ENCODE data around the gene PLA2G4C. TPM values are rescaled to one million over a fixed set of nuclear protein-coding genes. Genes with fewer than 3 reads are reported as not detected.

The PLA2G4C gene
- total RNA-seq, 1 donor from 2014 or later, result 4.1 TPM

DNA sequence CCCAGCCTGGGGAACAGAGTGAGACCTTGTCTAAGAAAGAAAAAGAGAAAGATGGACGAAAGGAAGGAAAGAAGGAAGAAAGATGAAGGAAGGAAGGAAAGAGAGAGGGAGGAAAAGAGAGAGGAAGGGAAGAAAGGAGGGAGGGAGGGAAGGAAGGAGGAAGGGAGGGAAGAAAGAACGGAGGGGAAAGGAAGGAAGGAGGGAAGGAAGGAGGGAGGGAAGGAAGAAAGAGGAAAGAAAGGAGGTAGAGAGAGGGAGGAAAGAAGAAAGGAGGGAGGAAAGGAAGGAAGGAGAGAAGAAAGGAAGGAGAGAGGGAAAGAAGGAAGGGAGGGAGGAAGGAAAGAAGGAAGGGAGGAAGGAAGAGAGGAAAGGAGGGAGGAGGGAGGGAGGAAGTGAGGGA lies 87.6 kb downstream of the PLA2G4C start:
- H3K9ac ChIP-seq (ENCODE audit: low read length), result no peak overlapping the region
- Mint-ChIP-seq H3K27me3 (ENCODE audit: low read depth, unreplicated experiment) (peaks cover 22% of the 10 kb centered on the region), H3K4me3 (ENCODE audit: unreplicated experiment) (no peak overlapping the region), H3K27ac (ENCODE audit: unreplicated experiment) (no peak overlapping the region), H3K9me3 (ENCODE audit: unreplicated experiment) (peaks cover 3% of the 10 kb centered on the region), H3K36me3 (ENCODE audit: low read depth, unreplicated experiment) (no peaks in the 10 kb centered on the region), H3K4me1 (ENCODE audit: low read depth, unreplicated experiment) (no peaks in the 10 kb centered on the region)
- TF ChIP-seq, protein P1, sequence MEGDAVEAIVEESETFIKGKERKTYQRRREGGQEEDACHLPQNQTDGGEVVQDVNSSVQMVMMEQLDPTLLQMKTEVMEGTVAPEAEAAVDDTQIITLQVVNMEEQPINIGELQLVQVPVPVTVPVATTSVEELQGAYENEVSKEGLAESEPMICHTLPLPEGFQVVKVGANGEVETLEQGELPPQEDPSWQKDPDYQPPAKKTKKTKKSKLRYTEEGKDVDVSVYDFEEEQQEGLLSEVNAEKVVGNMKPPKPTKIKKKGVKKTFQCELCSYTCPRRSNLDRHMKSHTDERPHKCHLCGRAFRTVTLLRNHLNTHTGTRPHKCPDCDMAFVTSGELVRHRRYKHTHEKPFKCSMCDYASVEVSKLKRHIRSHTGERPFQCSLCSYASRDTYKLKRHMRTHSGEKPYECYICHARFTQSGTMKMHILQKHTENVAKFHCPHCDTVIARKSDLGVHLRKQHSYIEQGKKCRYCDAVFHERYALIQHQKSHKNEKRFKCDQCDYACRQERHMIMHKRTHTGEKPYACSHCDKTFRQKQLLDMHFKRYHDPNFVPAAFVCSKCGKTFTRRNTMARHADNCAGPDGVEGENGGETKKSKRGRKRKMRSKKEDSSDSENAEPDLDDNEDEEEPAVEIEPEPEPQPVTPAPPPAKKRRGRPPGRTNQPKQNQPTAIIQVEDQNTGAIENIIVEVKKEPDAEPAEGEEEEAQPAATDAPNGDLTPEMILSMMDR (IDR thresholded peaks at IDR 0.05; ENCODE audit: insufficient read depth, low read depth, low read length), result no peak
- no peak for TF ChIP-seq EZH2 (IDR thresholded peaks at IDR 0.05; ENCODE audit: insufficient read depth, low read length)
- H3K79me2 ChIP-seq (ENCODE audit: insufficient read depth, low read length), result no peaks in the 10 kb centered on the region
- FAIRE-seq (no peak), DNase-seq (ENCODE audit: low read depth) (no peak)
- no peaks in the 10 kb centered on the region for H3K9me3 ChIP-seq (ENCODE audit: insufficient read depth, low read depth, low read length)
- no peak overlapping the region for H2AFZ ChIP-seq (ENCODE audit: low read depth, low read length)
- no peak overlapping the region for H3K4me3 ChIP-seq (ENCODE audit: insufficient read depth, low read depth, low read length)
- H3K27ac ChIP-seq (ENCODE audit: low read depth, low read length), result no peak overlapping the region
- H3K27me3 ChIP-seq (ENCODE audit: insufficient read depth, low read length), result no peaks in the 10 kb centered on the region
- H4K20me1 ChIP-seq (ENCODE audit: insufficient read depth, low read length), result no peaks in the 10 kb centered on the region
- no peaks in the 10 kb centered on the region for H3K36me3 ChIP-seq (ENCODE audit: insufficient read depth, low read length)
- no peaks in the 10 kb centered on the region for H3K4me1 ChIP-seq (ENCODE audit: insufficient read depth, low read length)
- no peak overlapping the region for H3K4me2 ChIP-seq (ENCODE audit: low read length)

DNA sequence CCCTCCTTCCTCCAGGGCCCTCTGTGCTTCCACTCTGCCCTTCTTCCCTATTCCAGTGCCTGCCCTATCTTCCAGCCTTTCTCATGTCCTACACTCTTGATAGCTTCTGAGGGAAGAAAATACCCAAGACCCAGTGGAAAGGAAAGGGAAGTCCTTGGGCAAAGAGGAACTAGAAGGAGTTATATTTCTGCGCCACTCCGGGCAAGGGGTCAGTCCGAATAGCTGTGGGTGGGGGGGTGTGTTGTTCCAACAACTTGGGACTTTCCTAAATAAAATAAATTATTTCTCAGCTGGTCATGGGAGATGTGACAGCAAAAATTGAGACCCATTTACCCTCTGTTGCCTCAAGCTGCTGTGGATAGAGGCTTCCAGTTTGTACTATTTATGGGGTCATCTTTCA lies 89.9 kb downstream of the PLA2G4C start:
- no peaks in the 10 kb centered on the region for H3K36me3 ChIP-seq (ENCODE audit: insufficient read depth, low read length)
- no peak for FAIRE-seq
- no peak overlapping the region for H3K27ac ChIP-seq (ENCODE audit: low read depth, low read length)
- H3K79me2 ChIP-seq (ENCODE audit: insufficient read depth, low read length), result no peaks in the 10 kb centered on the region
- no peaks in the 10 kb centered on the region for H3K4me1 Mint-ChIP-seq (ENCODE audit: low read depth, unreplicated experiment)
- no peaks in the 10 kb centered on the region for H4K20me1 ChIP-seq (ENCODE audit: insufficient read depth, low read length)
- H3K4me3 ChIP-seq (ENCODE audit: insufficient read depth, low read depth, low read length), result no peak overlapping the region
- no peak overlapping the region for H3K4me2 ChIP-seq (ENCODE audit: low read length)
- H2AFZ ChIP-seq (ENCODE audit: low read depth, low read length), result no peak overlapping the region
- H3K4me3 Mint-ChIP-seq (ENCODE audit: unreplicated experiment), result no peak overlapping the region
- H3K9me3 ChIP-seq (ENCODE audit: insufficient read depth, low read depth, low read length), result peaks cover 4% of the 10 kb centered on the region
- no peaks in the 10 kb centered on the region for H3K4me1 ChIP-seq (ENCODE audit: insufficient read depth, low read length)
- DNase-seq (ENCODE audit: low read depth), result no peak
- H3K27me3 Mint-ChIP-seq (ENCODE audit: low read depth, unreplicated experiment), result peaks cover 27% of the 10 kb centered on the region
- H3K27me3 ChIP-seq (ENCODE audit: insufficient read depth, low read length), result no peaks in the 10 kb centered on the region
- peaks cover 3% of the 10 kb centered on the region for H3K9me3 Mint-ChIP-seq (ENCODE audit: unreplicated experiment)
- TF ChIP-seq, protein P1 (IDR thresholded peaks at IDR 0.05; ENCODE audit: insufficient read depth, low read depth, low read length), result no peak
- TF ChIP-seq EZH2 (IDR thresholded peaks at IDR 0.05; ENCODE audit: insufficient read depth, low read length), result no peak
- no peaks in the 10 kb centered on the region for H3K36me3 Mint-ChIP-seq (ENCODE audit: low read depth, unreplicated experiment)
- H3K27ac Mint-ChIP-seq (ENCODE audit: unreplicated experiment), result no peak overlapping the region
- no peak overlapping the region for H3K9ac ChIP-seq (ENCODE audit: low read length)

DNA sequence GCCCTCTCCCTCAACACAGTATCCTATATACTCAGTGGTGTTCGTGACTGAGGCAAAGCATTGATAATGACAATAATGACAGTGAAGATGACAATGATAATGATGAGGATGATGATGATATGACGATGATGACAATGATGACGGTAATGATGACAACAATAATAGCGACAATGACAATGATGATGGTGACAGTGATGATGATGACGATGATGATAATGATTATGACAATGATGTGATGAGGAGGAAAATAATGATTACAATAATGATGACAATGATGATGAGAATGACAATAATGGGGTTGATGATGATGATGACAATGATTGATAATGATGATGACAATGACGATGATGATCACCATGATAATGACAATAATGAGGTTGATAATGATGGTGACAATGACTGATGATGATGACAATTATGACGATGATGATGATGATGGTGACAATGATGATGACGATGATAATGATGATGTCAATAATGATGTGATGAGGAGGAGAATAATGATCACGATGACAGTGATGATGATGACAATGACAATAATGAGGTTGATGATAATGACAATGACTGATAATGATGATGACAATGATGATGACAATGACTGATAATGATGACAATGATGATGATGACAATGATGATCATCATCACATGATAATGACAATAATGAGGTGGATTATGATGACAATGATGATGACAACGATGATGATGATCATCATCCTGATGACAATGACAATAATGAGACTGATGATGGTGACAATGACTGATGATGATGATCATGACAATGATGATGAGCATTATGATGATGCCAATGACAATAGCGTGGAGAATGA lies 99.5 kb downstream of the PLA2G4C start:
- DNase-seq (ENCODE audit: low read depth) (no peak), FAIRE-seq (peak; percentile 59)
- H3K4me1 Mint-ChIP-seq (ENCODE audit: low read depth, unreplicated experiment), result peaks cover 3% of the 10 kb centered on the region
- no peak for TF ChIP-seq EZH2 (IDR thresholded peaks at IDR 0.05; ENCODE audit: insufficient read depth, low read length)
- TF ChIP-seq, protein P1 (IDR thresholded peaks at IDR 0.05; ENCODE audit: insufficient read depth, low read depth, low read length), result no peak
- H3K27ac ChIP-seq (ENCODE audit: low read depth, low read length), result no peak overlapping the region
- no peaks in the 10 kb centered on the region for H3K4me1 ChIP-seq (ENCODE audit: insufficient read depth, low read length)
- H3K4me3 ChIP-seq (ENCODE audit: insufficient read depth, low read depth, low read length), result no peak overlapping the region
- H3K27me3 Mint-ChIP-seq (ENCODE audit: low read depth, unreplicated experiment), result peaks cover 6% of the 10 kb centered on the region
- H3K36me3 ChIP-seq (ENCODE audit: insufficient read depth, low read length), result no peaks in the 10 kb centered on the region
- H3K9ac ChIP-seq (ENCODE audit: low read length), result no peak overlapping the region
- H3K27me3 ChIP-seq (ENCODE audit: insufficient read depth, low read length), result no peaks in the 10 kb centered on the region
- no peak overlapping the region for H3K4me2 ChIP-seq (ENCODE audit: low read length)
- H3K79me2 ChIP-seq (ENCODE audit: insufficient read depth, low read length), result no peaks in the 10 kb centered on the region
- H4K20me1 ChIP-seq (ENCODE audit: insufficient read depth, low read length), result no peaks in the 10 kb centered on the region
- H3K36me3 Mint-ChIP-seq (ENCODE audit: low read depth, unreplicated experiment), result no peaks in the 10 kb centered on the region
- no peak overlapping the region for H3K4me3 Mint-ChIP-seq (ENCODE audit: unreplicated experiment)
- peaks cover 9% of the 10 kb centered on the region for H3K9me3 ChIP-seq (ENCODE audit: insufficient read depth, low read depth, low read length)
- H3K9me3 Mint-ChIP-seq (ENCODE audit: unreplicated experiment), result peaks cover 9% of the 10 kb centered on the region
- H3K27ac Mint-ChIP-seq (ENCODE audit: unreplicated experiment), result no peak overlapping the region
- H2AFZ ChIP-seq (ENCODE audit: low read depth, low read length), result no peak overlapping the region

All from astrocyte (in vitro differentiated cells and primary cell).